Thyroid gland (tissue), 4 donors: ENCODE measurements around the gene RRP8. TPM values are rescaled to one million over a fixed set of nuclear protein-coding genes. Genes with fewer than 3 reads are reported as not detected.

Source experiments
- DNase-seq, 2 donors: peaks; one replicate each; pipeline ENCODE4 v3.0.0-alpha.2; 2019
- H3K27ac ChIP-seq, 3 donors: fragments of 200-600 bp; sonication (generic); 1 replicate in 2 of 3; 2 replicates in 1 of 3; pipeline ENCODE4 v1.5.1; 2016 to 2019; ENCODE audit warnings: mild to moderate bottlenecking in 1 of 3, moderate library complexity in 1 of 3
- H3K27me3 ChIP-seq: fragments of 200-600 bp; sonication (generic); one replicate; pipeline ENCODE4 v1.5.1; 2019
- H3K36me3 ChIP-seq, 2 donors: fragments of 200-600 bp; sonication (generic); one replicate each; pipeline ENCODE4 v1.5.1; 2016 to 2019
- H3K4me1 ChIP-seq, 2 donors: fragments of 200-600 bp; sonication (generic); one replicate each; pipeline ENCODE4 v1.5.1; 2017 to 2019
- H3K4me3 ChIP-seq, 3 donors: fragments of 200-600 bp; sonication (generic); replicated peaks in 1 of 3; 1 replicate in 2 of 3; 2 replicates in 1 of 3; pipeline ENCODE4 v1.5.1; 2016; ENCODE audit warnings: mild to moderate bottlenecking in 1 of 3
- H3K9me3 ChIP-seq: fragments of 200-600 bp; sonication (generic); one replicate; pipeline ENCODE4 v1.5.1; 2017
- POLR2A ChIP-seq, 2 donors: fragments of 450-650 bp; IDR thresholded peaks; one replicate each; pipeline ENCODE4 v1.6.1; 2017; ENCODE audit warnings: antibody characterized with exemption in 2 of 2, mild to moderate bottlenecking in 2 of 2, moderate library complexity in 1 of 2
- WGBS, 2 donors: methylation state at CpG; one replicate each; pipeline ENCODE4 v1.1.5; 2017; 5-methylcytosine and 5-hydroxymethylcytosine counted together
- intact Hi-C: fragments of 100-400 bp; cut with DNase I; formaldehyde crosslinking; loops from one replicate; pipeline ENCODE4 v1.15.1; 2023
- total RNA-seq, 4 donors: library from RNA; depleted of rRNA; stranded (reverse); fragments of >200 nt; gene quantifications; one replicate each; pipeline ENCODE4 v1.2.3, GENCODE V29; 2016
- TF ChIP-seq, protein P1 (sequence below), 6 experiments: fragments of 200-600 bp in 3 of 6; fragments of 450-650 bp in 3 of 6; sonication (generic) in 3 of 6; IDR thresholded peaks; one replicate each; pipeline ENCODE4 v1.5.1; 2016 to 2019; ENCODE audit warnings: antibody characterized with exemption in 6 of 6, mild to moderate bottlenecking in 2 of 6, inconsistent platforms in 1 of 6, moderate library complexity in 1 of 6

RRP8 gene
- 10 to 100 TPM; 12.9 to 36.7 (median 18.8) TPM for total RNA-seq

DNA sequence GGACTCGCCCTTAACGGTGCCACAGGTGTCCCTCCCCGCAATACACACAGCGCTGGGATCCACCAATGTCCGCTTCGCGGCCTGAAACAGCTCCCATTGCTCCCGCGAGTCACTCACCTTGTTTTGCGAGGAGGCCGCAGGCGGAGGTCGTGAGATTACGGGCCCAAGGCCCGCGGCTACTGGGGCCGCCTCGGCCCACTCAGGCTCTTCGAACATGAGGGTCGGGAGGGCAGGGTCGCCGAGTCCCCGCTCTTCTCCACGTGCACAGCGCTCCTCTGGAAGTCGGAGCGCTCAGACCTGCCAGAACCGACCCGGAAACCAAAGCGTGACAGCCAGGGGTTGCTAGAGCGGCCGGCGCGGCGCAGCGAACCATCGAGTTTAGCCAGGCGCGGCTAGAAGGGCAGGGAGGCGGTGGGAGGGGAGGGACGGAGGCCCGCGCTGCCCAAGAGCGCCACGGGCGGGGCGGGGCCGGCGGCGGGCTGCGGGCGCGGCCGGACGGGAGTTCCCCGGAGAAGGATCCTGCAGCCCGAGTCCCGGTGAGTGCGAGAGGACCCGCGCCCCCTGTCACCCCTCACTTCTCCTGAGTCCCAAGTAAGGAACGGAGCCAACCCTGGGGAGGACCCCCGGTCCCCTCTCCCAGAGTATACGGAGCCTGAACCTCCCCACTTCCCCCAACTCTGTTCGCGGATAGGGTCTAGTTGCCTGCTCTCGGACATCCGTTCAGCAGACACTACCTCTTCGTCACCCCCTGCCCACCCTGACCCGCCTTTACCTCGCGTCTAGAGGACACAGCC lies at the start of gene RRP8, which contains the start of gene ILK:
RRP8 (minus strand) TSS at position 330 of the 794 bp plus-strand sequence; CDS start at position 216, 114 bp downstream.
ILK (plus strand) TSS at position 488 of the 794 bp plus-strand sequence. CDS start 498 bp downstream, outside the sequence.
- no peaks in the 10 kb centered on the region for H3K9me3 ChIP-seq
- peaks cover 31 to 35% of the 10 kb centered on the region in 2 donors for H3K36me3 ChIP-seq
- H3K27me3 ChIP-seq: no peaks in the 10 kb centered on the region
- 0 to 1% methylated on average over 41 to 42 of the region's 72 CpGs for WGBS, 2 donors
- H3K4me1 ChIP-seq: peaks cover 32 to 47% of the 10 kb centered on the region in 2 donors
- peak within 1 kb of the TSS; percentile 85 to 92 (median 91) for H3K27ac ChIP-seq
- intact Hi-C loops: loop anchor here (5.0 kb wide), 1 partner anchor 79 kb away; the partner anchor contains the start of gene MRPL17
- H3K4me3 ChIP-seq: peak within 1 kb of the TSS; percentile 78 to 91 (median 89)
- TF ChIP-seq, protein P1, sequence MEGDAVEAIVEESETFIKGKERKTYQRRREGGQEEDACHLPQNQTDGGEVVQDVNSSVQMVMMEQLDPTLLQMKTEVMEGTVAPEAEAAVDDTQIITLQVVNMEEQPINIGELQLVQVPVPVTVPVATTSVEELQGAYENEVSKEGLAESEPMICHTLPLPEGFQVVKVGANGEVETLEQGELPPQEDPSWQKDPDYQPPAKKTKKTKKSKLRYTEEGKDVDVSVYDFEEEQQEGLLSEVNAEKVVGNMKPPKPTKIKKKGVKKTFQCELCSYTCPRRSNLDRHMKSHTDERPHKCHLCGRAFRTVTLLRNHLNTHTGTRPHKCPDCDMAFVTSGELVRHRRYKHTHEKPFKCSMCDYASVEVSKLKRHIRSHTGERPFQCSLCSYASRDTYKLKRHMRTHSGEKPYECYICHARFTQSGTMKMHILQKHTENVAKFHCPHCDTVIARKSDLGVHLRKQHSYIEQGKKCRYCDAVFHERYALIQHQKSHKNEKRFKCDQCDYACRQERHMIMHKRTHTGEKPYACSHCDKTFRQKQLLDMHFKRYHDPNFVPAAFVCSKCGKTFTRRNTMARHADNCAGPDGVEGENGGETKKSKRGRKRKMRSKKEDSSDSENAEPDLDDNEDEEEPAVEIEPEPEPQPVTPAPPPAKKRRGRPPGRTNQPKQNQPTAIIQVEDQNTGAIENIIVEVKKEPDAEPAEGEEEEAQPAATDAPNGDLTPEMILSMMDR (IDR thresholded peaks at IDR 0.05): peak in 3 of 6 experiments; percentile 14 to 36 (median 31)
- peak; percentile 33 to 83 for TF ChIP-seq POLR2A (IDR thresholded peaks at IDR 0.05)
- peak; percentile 92 to 94 for DNase-seq

DNA sequence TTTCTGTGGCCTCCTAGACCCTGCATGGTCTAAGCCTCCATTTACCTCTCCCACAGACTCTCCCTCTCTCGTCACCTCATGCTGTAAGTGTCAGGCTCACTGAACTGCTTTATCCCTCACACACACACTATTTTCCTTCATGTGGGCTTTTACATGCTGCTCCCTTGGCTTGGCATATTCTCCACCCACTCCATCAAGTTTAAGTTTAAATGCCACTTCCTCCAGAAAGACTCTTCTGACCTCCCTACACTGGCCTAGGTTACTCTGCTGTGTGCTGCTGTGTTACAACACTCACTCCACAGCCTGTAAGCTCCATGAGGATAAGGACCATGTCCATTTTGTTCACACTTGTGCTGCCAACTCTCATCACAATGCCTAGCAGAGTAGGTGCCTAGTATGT lies 49.7 kb upstream of the RRP8 start:
- no peaks in the 10 kb centered on the region for H3K9me3 ChIP-seq
- no peak for DNase-seq
- H3K27me3 ChIP-seq: no peaks in the 10 kb centered on the region
- TF ChIP-seq, protein P1 (IDR thresholded peaks at IDR 0.05): no peak
- no peak for TF ChIP-seq POLR2A (IDR thresholded peaks at IDR 0.05)
- 100% methylated on average over 1 of the region's 1 CpG for WGBS, 2 donors
- H3K27ac ChIP-seq: no peak overlapping the region
- no peaks in the 10 kb centered on the region for H3K4me1 ChIP-seq
- no peaks in the 10 kb centered on the region for H3K36me3 ChIP-seq
- no peak overlapping the region for H3K4me3 ChIP-seq
- intact Hi-C loops: no loop called here

DNA sequence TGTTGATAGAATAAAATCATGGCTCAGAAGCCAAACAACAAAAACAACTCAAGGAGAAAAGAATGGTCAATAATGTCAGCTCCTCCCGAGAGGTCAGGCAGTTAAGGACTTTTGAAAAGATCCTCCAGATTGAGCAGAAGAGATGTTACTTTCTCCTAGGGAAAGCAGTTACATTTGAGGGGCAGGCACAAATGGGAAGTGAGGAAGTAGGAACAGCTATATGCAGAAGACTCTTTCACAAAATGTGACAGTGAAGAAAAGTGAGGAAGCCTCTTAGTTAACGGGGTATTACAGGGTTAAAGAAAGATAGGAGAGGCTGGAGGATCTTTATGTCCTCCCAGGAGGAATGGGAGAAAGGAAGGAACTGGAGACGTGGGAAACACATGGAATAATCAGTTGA lies 48.8 kb upstream of the RRP8 start:
- intact Hi-C loops: no loop called here
- DNase-seq: no peak
- 66 to 72% methylated on average over 3 of the region's 3 CpGs for WGBS, 2 donors
- Histone ChIP-seq H3K4me1 (peaks cover 0 to 2% of the 10 kb centered on the region in 2 donors), H3K27ac (no peak overlapping the region), H3K36me3 (no peaks in the 10 kb centered on the region), H3K4me3 (no peak overlapping the region), H3K27me3 (no peaks in the 10 kb centered on the region), H3K9me3 (no peaks in the 10 kb centered on the region)
- TF ChIP-seq POLR2A (IDR thresholded peaks at IDR 0.05): no peak

DNA sequence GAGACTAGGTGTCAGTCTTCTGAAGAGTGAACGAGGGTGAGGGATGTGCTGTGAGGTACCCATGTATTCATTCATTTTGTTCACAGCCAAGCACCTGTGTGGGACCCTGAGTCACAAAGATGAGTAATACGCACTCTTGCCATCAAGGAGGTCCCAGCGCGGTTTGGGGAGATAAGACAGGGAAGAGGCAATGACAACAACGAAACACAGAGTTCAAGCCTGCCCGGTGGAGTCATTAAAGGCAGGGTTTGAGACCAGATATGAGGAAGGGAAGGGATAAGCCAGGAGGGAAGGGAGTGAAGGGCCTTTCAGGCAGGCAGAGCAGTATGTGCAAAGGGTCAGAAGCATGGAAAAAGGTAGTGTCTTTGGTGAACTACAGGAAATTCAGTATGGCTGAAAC lies 47.6 kb upstream of the RRP8 start:
- DNase-seq: no peak
- Histone ChIP-seq H3K4me3 (no peak overlapping the region), H3K9me3 (no peaks in the 10 kb centered on the region), H3K4me1 (peaks cover 0 to 12% of the 10 kb centered on the region in 2 donors), H3K27me3 (no peaks in the 10 kb centered on the region), H3K36me3 (no peaks in the 10 kb centered on the region), H3K27ac (no peak overlapping the region)
- TF ChIP-seq, protein P1 (IDR thresholded peaks at IDR 0.05): no peak
- TF ChIP-seq POLR2A (IDR thresholded peaks at IDR 0.05): no peak
- 73 to 78% methylated on average over 6 of the region's 6 CpGs for WGBS, 2 donors
- intact Hi-C loops: no loop called here

DNA sequence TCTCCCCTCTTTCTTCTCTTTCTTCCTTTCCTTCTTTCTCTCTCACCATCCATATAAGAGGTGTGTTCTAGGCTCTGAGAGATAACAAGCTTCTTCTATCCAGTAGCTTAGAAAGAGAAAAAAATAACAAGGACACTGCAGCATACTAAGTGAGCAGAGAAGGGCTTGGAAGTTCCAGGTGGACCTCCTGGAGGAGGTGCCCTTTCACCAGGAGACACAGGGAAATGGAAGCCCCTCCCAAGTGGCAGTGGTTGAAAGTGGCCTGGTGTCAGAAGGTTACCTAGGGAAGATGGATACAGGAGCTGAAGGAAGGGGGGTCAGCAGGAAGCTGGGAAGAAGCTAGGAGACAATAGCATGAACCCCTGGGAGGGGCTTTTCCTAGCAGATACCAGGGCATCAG lies 46.7 kb upstream of the RRP8 start:
- Histone ChIP-seq H3K4me3 (no peak overlapping the region), H3K27ac (no peak overlapping the region), H3K9me3 (no peaks in the 10 kb centered on the region), H3K27me3 (no peaks in the 10 kb centered on the region), H3K4me1 (peaks cover 0 to 16% of the 10 kb centered on the region in 2 donors), H3K36me3 (no peaks in the 10 kb centered on the region)
- intact Hi-C loops: no loop called here
- no peak for DNase-seq
- TF ChIP-seq POLR2A (IDR thresholded peaks at IDR 0.05): no peak
- TF ChIP-seq, protein P1 (IDR thresholded peaks at IDR 0.05): no peak
